Stimulated activated CD8-positive, alpha-beta memory T cell treated with anti-CD3 and anti-CD28 coated beads, Interleukin-12 subunit alpha, Interleukin-12 subunit beta, amount 100 ng/mL, for 1 hour (primary cell): Measurements from ENCODE around the gene SNUPN.

Source experiments
- DNase-seq: peaks from one replicate; pipeline ENCODE4 v3.0.0-alpha.2; 2020; ENCODE audit warnings: low read depth

Gene SNUPN

GRCh38 chr15:75654201-75654907 is 28.8 kb upstream of the SNUPN start:
- no peak for DNase-seq

GRCh38 chr15:75653347-75653913 is 27.9 kb upstream of the SNUPN start:
- DNase-seq: no peak

DNA sequence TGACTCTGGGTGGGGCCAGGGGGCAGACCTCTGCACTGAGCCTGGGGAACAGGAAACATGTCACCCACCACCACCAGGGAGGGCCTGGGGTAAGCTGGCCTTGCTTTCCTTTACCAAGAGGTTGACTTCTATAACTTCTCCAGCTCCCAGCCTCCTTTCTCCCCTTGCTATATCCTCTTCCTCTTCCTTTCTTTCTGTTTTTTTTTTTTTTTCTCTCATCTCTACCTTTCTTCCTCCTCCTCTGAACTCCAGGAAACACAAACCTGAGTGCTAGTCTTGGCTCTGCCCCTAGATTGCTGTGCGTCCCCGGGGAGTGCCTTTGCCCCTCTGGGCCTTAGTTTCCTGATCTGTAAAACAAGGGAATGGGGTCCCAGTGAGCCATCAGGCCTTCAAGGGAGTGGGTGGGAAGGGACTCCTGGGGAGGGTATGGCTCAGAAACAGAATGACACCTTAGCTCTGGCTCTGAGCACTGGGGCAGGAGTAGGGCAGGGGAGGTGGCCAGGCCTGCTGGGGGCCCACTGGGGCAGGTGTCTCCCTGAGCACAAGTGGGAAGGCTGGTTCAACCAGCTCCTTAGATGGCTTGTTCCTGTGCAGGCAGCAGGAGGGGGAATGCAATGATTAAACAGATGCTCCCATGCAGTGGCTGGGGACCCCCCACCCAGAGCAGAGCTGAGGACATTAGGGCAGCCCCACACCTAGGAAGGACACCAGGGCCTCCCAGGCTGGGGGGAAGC is 26.5 kb upstream of the SNUPN start:
- DNase-seq: no peak

GRCh38 chr15:75650908-75651809 is 25.6 kb upstream of the SNUPN start:
- DNase-seq: no peak

- no peak for DNase-seq
Observed at GRCh38 chr15:75649848-75650247, 24.3 kb upstream of the SNUPN start.

DNA sequence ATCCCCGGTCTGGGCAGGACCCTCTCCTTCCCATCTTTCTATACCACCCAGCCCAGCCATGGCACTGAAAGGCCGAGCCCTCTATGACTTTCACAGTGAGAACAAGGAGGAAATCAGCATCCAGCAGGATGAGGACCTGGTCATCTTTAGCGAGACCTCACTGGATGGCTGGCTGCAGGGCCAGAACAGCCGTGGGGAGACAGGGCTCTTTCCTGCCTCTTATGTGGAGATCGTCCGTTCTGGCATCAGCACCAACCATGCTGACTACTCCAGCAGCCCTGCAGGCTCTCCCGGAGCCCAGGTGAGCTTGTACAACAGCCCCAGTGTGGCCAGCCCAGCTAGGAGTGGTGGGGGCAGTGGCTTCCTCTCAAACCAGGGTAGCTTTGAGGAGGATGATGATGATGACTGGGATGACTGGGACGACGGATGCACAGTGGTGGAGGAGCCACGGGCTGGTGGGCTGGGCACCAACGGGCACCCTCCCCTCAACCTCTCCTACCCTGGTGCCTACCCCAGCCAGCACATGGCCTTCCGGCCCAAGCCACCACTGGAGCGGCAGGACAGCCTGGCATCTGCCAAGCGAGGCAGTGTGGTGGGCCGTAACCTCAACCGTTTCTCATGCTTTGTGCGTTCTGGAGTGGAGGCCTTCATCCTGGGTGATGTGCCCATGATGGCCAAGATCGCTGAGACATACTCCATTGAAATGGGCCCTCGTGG is 23.7 kb upstream of the SNUPN start:
- no peak for DNase-seq

DNA sequence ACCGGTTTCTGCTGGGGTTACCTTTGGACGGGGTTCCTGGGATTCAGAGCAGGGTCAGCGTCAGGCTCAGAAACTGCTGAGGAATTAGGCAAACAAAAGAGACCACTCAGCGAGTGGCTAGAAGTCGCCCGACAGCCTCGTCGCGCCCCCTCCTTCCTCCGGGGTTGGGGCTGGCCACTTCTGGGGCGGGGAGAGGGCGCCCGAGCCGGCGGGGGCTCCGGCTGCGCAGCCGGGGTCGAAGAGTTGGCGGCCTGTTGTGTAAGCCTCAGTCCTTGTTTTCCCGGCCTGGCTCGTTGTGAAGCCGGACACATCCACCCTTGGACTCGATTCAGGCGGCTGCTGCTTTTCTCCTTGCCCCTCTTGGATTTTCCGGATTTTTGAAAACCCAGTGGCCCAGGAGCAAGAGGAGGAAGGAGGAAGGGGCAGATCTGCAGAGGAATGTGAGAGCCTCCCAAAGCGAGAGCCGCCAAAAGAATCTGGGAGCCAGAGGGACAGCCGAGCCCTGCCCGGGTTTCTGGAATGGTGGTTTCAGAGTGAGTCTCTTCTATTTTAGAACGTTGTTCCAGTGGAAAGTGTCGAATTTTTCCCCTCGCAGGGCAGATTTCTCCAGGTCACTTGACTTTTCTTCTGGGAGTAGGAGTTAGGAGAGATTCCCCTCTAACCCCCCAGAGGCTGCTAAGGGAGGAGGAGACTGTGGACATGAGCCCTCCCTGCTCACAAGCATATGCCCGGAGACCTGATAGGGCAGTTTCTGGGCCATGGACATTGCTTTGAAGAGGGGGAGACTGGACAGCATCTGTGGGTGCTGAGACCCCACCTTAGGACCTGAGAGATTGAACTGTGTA is 22.9 kb upstream of the SNUPN start:
- no peak for DNase-seq

GRCh38 chr15:75647370-75648155 is 22.0 kb upstream of the SNUPN start, which contains the start of gene SNX33:
Gene SNX33, plus strand, starts transcription at chr15:75647912. Its CDS starts 1,191 bp downstream, at chr15:75649103.
- DNase-seq: peak; percentile 35

DNA sequence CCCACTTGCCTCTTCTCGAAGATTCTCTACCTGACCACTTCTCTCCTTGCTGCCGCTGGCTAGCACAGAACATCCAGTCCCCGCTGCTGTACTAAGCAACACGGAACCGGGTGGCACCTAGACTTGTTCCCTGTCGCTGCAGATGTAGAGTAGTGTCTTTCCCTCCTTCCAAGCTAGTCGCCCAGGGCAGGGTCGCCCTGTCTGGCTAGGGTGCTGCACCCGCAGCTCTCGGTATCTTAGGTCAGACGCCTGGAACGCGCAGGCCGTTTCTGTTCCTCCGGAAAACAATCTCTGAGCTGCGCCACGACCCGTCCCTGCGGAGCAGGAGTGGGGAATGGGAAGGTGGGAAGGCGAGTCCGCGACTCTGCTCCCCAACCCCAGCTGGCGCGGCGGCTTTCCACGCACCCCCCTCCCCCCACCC is 21.4 kb upstream of the SNUPN start:
- DNase-seq: no peak

DNA sequence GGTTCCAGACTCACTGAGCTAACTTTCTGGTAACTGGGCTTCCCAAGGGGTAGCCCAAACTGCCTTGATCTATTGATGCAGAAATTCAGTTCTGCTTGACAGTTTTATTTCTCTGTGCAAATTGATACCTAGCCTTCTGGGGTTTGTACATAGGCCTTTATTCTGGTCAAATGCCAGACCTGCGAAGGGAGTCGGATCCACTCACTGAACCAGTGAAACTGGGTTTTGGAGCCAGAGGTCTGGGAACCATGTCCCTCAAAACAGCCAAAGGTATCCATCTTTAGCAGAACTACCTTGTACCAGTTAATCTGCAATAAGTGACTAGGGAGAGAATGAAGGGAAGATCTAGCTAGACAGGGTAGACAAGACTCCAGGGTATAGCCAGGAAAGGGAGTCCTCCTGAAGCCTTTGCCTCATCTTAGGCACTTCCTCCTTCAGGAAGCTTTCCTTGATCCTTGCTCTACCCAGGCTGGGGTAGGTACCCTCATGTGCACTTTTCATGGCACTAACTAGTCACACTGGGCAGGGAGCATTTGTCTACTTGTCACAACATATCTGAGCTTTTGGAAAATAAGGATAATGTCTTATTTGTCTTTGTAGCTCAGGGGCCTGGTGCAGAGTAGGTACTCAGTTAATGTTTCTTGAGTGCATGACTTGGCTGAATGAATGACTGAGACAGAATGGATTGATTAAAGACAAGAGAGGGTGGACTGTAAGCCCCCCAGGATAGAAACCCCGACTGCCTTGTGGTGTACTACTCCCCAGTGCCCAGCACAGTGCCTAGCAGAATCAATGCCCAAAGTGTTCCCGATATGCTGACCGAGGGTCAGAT is 20.8 kb upstream of the SNUPN start:
- DNase-seq: no peak

DNA sequence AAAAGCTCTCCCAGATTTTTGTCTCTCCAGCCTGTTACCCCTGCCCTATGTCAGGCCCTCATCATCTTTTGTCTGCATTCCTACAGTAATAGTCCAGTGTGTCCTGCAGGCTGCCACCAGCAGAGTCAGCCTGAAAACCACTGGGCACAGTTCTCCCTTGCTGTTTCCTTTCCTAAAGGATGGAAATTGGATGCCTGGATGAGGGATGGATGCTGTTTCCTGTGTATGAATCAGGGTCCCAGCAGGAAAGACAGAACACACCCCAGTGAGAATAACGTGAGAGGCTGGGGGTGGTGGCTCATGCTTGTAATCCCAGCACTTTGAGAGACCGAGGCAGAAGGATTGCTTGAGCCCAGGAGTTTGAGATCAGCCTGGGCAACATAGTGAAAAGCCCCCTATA is 18.9 kb upstream of the SNUPN start:
- no peak for DNase-seq

DNA sequence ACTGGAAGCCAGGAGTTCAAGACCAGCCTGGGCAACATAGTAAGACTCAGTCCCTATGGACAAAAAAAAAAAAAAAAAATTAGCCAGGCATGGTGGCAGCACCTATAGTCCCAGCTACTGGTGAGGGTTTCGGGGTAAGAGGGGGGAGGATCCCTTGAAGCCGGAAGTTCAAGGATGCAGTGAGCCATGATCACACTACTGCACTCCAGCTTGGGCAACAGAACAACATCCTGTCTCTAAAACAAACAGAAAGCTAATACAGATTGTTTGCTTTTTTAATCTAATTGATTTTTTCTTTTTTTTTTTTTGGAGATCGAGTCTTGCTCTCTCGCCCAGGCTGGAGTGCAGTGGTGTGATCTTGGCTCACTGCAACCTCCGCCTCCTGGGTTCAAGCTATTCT is 16.1 kb upstream of the SNUPN start:
- DNase-seq: no peak

- DNase-seq: no peak
Observed at GRCh38 chr15:75641179-75641503, 15.6 kb upstream of the SNUPN start.

DNA sequence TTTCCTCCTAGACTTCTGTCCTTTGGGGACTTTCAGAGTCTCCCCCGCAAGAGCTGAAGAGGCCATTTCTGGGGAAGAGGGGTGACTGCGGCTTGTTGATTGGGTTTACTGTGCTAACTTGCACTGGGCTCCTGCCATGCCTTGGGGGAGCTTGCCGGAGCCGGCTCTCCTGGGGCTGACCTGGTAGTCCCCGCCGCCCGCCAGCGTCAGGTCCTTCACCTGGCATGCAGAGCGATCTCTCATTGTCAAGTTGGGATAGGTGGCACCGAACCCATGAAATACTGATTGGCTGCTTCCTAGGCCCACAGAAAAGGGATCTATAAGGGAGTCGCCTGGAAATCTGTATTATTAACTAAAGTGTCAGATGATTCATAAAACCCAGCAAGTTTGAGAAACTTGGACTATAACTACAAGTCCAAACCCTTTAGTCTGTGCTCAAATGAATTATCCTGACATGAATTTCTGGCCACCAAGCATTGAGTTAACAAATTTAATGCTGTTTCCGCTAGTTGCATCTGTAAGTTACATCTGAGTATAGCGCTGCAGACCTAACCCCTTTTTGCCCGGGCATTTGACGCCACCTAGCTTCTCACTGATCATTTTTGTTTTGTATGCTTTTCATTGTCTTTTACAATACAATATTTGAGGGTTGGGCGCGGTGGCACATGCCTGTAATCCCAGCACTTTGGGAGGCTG is 15.1 kb upstream of the SNUPN start:
- DNase-seq: peak; percentile 32

GRCh38 chr15:75639709-75640482 is 14.4 kb upstream of the SNUPN start, which contains the start of gene IMP3:
Gene IMP3, minus strand, starts transcription at chr15:75640224. Its CDS starts 56 bp downstream, at chr15:75640168.
- DNase-seq: peak; percentile 86

- DNase-seq: no peak
Observed at GRCh38 chr15:75639191-75639708, 13.7 kb upstream of the SNUPN start.
